ENCODE results near the gene NALCN. TPM values are rescaled to one million over a fixed set of nuclear protein-coding genes. Genes with fewer than 3 reads are reported as not detected.

NALCN gene
- total RNA-seq, 2 donors from 2014 or later: 26.9 to 28.6 TPM

GRCh38 chr13:101267656-101268055, 148.7 kb downstream of the NALCN start:
- H3K9me3 ChIP-seq: no peaks in the 10 kb centered on the region
- no peaks in the 10 kb centered on the region for H3K4me1 ChIP-seq (ENCODE audit: control insufficient read depth in 1 of 2, low read depth in 2 of 2)

GRCh38 chr13:101265934-101266333, 150.4 kb downstream of the NALCN start:
- H3K4me1 ChIP-seq (ENCODE audit: control insufficient read depth in 1 of 2, low read depth in 2 of 2): no peaks in the 10 kb centered on the region
- H3K27ac ChIP-seq: no peak overlapping the region
- no peaks in the 10 kb centered on the region for H3K27me3 ChIP-seq (replicated peaks; ENCODE audit: insufficient read depth)
- no peaks in the 10 kb centered on the region for H3K9me3 ChIP-seq
- ATAC-seq (ENCODE audit: insufficient number of reproducible peaks, low FRiP score, low read depth) (no peak), DNase-seq (ENCODE audit: low spot score) (no peak)
- no peak overlapping the region for H3K4me3 ChIP-seq
- no peak for TF ChIP-seq CTCF (IDR thresholded peaks at IDR 0.05)
- H3K36me3 ChIP-seq: no peaks in the 10 kb centered on the region

More at GRCh38 chr13:101267656-101268055, 148.7 kb downstream of the NALCN start:
- H3K4me3 ChIP-seq: no peak overlapping the region
- no peak overlapping the region for H3K27ac ChIP-seq
- no peaks in the 10 kb centered on the region for H3K27me3 ChIP-seq (replicated peaks; ENCODE audit: insufficient read depth)
- H3K36me3 ChIP-seq: no peaks in the 10 kb centered on the region
- no peak for DNase-seq (ENCODE audit: low spot score)
- ATAC-seq (ENCODE audit: insufficient number of reproducible peaks, low FRiP score, low read depth): no peak
- no peak for TF ChIP-seq CTCF (IDR thresholded peaks at IDR 0.05)

DNA sequence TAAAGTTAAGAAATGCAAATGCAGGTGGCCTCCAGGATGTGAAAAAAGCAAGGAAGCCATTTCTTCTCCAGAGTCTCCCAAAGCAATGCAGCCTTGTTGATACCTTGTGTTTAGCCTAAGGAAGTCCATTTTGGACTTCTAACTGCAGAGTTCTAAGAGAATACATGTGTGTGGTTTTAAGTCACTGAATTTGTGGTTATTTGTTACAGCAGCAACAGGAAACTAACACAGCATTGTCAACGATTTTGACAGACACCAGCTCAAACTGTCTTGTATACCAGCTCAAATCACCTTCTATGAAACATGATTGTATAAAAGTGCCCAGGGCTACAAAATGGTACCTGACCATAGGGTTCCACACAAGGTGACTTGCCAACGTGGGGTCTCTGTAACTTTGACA, 151.4 kb downstream of the NALCN start:
- ATAC-seq (ENCODE audit: insufficient number of reproducible peaks, low FRiP score, low read depth): no peak
- H3K27ac ChIP-seq: no peak overlapping the region
- H3K36me3 ChIP-seq: no peaks in the 10 kb centered on the region
- H3K27me3 ChIP-seq (replicated peaks; ENCODE audit: insufficient read depth): no peaks in the 10 kb centered on the region
- no peaks in the 10 kb centered on the region for H3K9me3 ChIP-seq
- no peak for DNase-seq (ENCODE audit: low spot score)
- H3K4me3 ChIP-seq: no peak overlapping the region
- H3K4me1 ChIP-seq (ENCODE audit: control insufficient read depth in 1 of 2, low read depth in 2 of 2): no peaks in the 10 kb centered on the region
- no peak for TF ChIP-seq CTCF (IDR thresholded peaks at IDR 0.05)

DNA sequence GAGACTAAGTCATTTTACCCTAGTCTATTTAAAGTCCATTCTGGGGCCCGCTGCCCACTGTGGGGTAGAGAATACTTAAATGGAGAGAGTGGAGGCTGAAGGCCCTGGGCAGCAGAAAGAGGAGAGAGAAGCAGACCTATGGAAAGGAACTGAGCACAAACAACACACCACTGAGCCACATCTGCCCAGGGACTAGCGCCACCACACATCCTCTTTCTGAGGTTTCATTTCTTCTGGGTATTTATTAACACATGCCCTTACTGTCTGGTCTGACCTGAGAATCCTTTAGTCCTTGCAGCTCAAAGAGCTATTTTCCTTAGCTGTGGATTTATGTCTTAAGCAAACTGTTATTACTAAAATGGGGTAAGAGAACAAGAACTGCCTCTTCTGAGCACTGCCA, 154.0 kb downstream of the NALCN start:
- ATAC-seq (ENCODE audit: insufficient number of reproducible peaks, low FRiP score, low read depth) (no peak), DNase-seq (ENCODE audit: low spot score) (no peak)
- Histone ChIP-seq H3K4me1 (ENCODE audit: control insufficient read depth in 1 of 2, low read depth in 2 of 2) (no peaks in the 10 kb centered on the region), H3K27ac (no peak overlapping the region), H3K9me3 (no peaks in the 10 kb centered on the region), H3K4me3 (no peak overlapping the region), H3K36me3 (no peaks in the 10 kb centered on the region), H3K27me3 (replicated peaks; ENCODE audit: insufficient read depth) (no peaks in the 10 kb centered on the region)
- no peak for TF ChIP-seq CTCF (IDR thresholded peaks at IDR 0.05)

DNA sequence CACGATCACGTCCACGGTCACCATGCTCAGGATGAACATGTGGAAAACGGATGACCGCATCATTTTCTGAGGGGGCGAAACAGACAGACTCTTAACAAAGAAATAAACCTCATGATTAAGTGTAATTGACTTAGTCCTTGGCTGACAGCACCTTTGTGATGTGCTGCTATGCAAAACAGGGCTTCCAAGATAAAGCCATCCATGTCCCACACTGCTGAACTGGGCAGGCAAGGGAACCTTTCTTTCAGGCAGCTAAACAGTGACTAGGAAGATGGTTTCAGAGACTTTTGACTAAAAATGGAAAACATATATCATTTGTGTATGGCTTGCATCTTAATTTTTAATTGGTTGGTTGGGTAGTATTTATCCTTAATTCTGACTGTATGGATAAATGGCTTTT, 157.8 kb downstream of the NALCN start:
- Histone ChIP-seq H3K4me3 (no peak overlapping the region), H3K27me3 (replicated peaks; ENCODE audit: insufficient read depth) (no peaks in the 10 kb centered on the region), H3K27ac (no peak overlapping the region), H3K4me1 (ENCODE audit: control insufficient read depth in 1 of 2, low read depth in 2 of 2) (no peaks in the 10 kb centered on the region), H3K9me3 (no peaks in the 10 kb centered on the region), H3K36me3 (no peaks in the 10 kb centered on the region)
- ATAC-seq (ENCODE audit: insufficient number of reproducible peaks, low FRiP score, low read depth): no peak
- TF ChIP-seq CTCF (IDR thresholded peaks at IDR 0.05): no peak
- DNase-seq (ENCODE audit: low spot score): no peak
